Pulmonary artery endothelial cell (primary cell): ENCODE measurements around the gene CNTROB. TPM values are rescaled to one million over a fixed set of nuclear protein-coding genes. Genes with fewer than 3 reads are reported as not detected.

ENCODE experiments used
- DNase-seq: peaks from one replicate; pipeline ENCODE4 v3.0.0-alpha.2; 2011; ENCODE audit warnings: low read depth, low spot score
- total RNA-seq: library from RNA; depleted of rRNA; stranded (reverse); fragments of >200 nt; gene quantifications from 2 replicates; pipeline ENCODE4 v1.2.3, GENCODE V29; 2014

CNTROB gene
- total RNA-seq, 1 donor from 2014 or later = 17.9 TPM

- DNase-seq = no peak
Measured at GRCh38 chr17:7987112-7987893, 55.3 kb downstream of the CNTROB start.

GRCh38 chr17:7988750-7989178 lies 56.8 kb downstream of the CNTROB start:
- DNase-seq = peak; percentile 41

- DNase-seq = no peak
Measured at GRCh38 chr17:7989781-7990655, 58.0 kb downstream of the CNTROB start.

GRCh38 chr17:7992516-7992915 lies 60.5 kb downstream of the CNTROB start:
- no peak for DNase-seq

- DNase-seq = no peak
Measured at GRCh38 chr17:7992924-7993323, 60.9 kb downstream of the CNTROB start.

GRCh38 chr17:7993972-7994589 lies 62.1 kb downstream of the CNTROB start:
- DNase-seq = no peak

- no peak for DNase-seq
Measured at GRCh38 chr17:7995724-7996123, 63.7 kb downstream of the CNTROB start.

GRCh38 chr17:7997186-7997585 lies 65.2 kb downstream of the CNTROB start:
- no peak for DNase-seq

Other genes with a start within 250 kb of the CNTROB start
- 50.9 and 53.7 TPM in 2 replicates for gene TP53, start 244.7 kb upstream of the CNTROB start, total RNA-seq
- 9.6 and 13.7 TPM in 2 replicates for gene WRAP53, start 243.7 kb upstream of the CNTROB start, total RNA-seq
- gene EFNB3, start 227.0 kb upstream of the CNTROB start, total RNA-seq = 0.07 and 0.40 TPM in 2 replicates
- under 0.01 and 0.07 TPM in 2 replicates for gene DNAH2, start 214.5 kb upstream of the CNTROB start, total RNA-seq
- gene KDM6B, start 98.0 kb upstream of the CNTROB start, total RNA-seq = 2.0 and 3.1 TPM in 2 replicates
- gene TMEM88, start 77.1 kb upstream of the CNTROB start, total RNA-seq = 5.8 and 19.8 TPM in 2 replicates
- gene NAA38, start 74.6 kb upstream of the CNTROB start, total RNA-seq = 95.4 and 120 TPM in 2 replicates
- 9.8 and 13.2 TPM in 2 replicates for gene CYB5D1, start 74.2 kb upstream of the CNTROB start, total RNA-seq
- 144 and 220 TPM in 2 replicates for gene CHD3, start 43.4 kb upstream of the CNTROB start, total RNA-seq
- gene RNF227, start 15.9 kb upstream of the CNTROB start, total RNA-seq = 0.86 and 1.2 TPM in 2 replicates
- gene KCNAB3, start 2.4 kb upstream of the CNTROB start, total RNA-seq = 0.20 and 0.32 TPM in 2 replicates
- gene TRAPPC1, start 260 bp upstream of the CNTROB start, total RNA-seq = 43.6 and 62.4 TPM in 2 replicates
- gene GUCY2D, start 70.4 kb downstream of the CNTROB start, total RNA-seq = not detected in 2 replicates
- not detected in 2 replicates for gene ALOX15B, start 106.9 kb downstream of the CNTROB start, total RNA-seq
- not detected in 2 replicates for gene ALOX12B, start 155.5 kb downstream of the CNTROB start, total RNA-seq
- not detected in 2 replicates for gene ALOXE3, start 186.3 kb downstream of the CNTROB start, total RNA-seq
- 0.14 and 0.40 TPM in 2 replicates for gene HES7, start 191.9 kb downstream of the CNTROB start, total RNA-seq
- 8.0 and 11.3 TPM in 2 replicates for gene PER1, start 220.2 kb downstream of the CNTROB start, total RNA-seq
- 3.9 and 4.0 TPM in 2 replicates for gene VAMP2, start 230.7 kb downstream of the CNTROB start, total RNA-seq
- 15.8 and 33.2 TPM in 2 replicates for gene TMEM107, start 244.2 kb downstream of the CNTROB start, total RNA-seq